GM21526 (cell line): Measurements from ENCODE around the gene LRRC75B.
"Not testable (repeated sequence)": the region's sequence is repeated elsewhere in the genome, so short reads cannot be mapped to it uniquely, and the experiment has no call there.

Experiments used
- ATAC-seq: cut with Tn5 transposase; IDR thresholded peaks from one replicate; pipeline ENCODE4 v1.9.1; 2021; ENCODE audit warnings: moderate library complexity; ENCODE audit not compliant: unreplicated experiment, low FRiP score

The LRRC75B gene

GRCh38 chr22:24592851-24593558 lies at the start of gene LRRC75B:
Gene LRRC75B, minus strand, starts transcription at chr22:24593073. Its CDS starts 34 bp downstream, at chr22:24593039.
- ATAC-seq: no peak

- not testable (repeated sequence) for ATAC-seq
Measured at GRCh38 chr22:24642307-24642706, 49.4 kb upstream of the LRRC75B start.

- ATAC-seq: not testable (repeated sequence)
Measured at GRCh38 chr22:24636513-24636912, 43.6 kb upstream of the LRRC75B start.

GRCh38 chr22:24634776-24635389 lies 42.0 kb upstream of the LRRC75B start:
- not testable (repeated sequence) for ATAC-seq

GRCh38 chr22:24633231-24634023 lies 40.6 kb upstream of the LRRC75B start:
- ATAC-seq: not testable (repeated sequence)

- ATAC-seq: not testable (repeated sequence)
Measured at GRCh38 chr22:24632642-24633041, 39.8 kb upstream of the LRRC75B start.

- ATAC-seq: not testable (repeated sequence)
Measured at GRCh38 chr22:24631430-24632122, 38.7 kb upstream of the LRRC75B start.

GRCh38 chr22:24630812-24631427 lies 38.0 kb upstream of the LRRC75B start:
- not testable (repeated sequence) for ATAC-seq

- ATAC-seq: not testable (repeated sequence)
Measured at GRCh38 chr22:24629069-24629468, 36.2 kb upstream of the LRRC75B start.

GRCh38 chr22:24627911-24628310 lies 35.0 kb upstream of the LRRC75B start:
- ATAC-seq: not testable (repeated sequence)

- ATAC-seq: not testable (repeated sequence)
Measured at GRCh38 chr22:24622596-24622995, 29.7 kb upstream of the LRRC75B start.

- not testable (repeated sequence) for ATAC-seq
Measured at GRCh38 chr22:24621244-24621643, 28.4 kb upstream of the LRRC75B start.

- not testable (repeated sequence) for ATAC-seq
Measured at GRCh38 chr22:24614794-24615193, 21.9 kb upstream of the LRRC75B start.

GRCh38 chr22:24609888-24610287 lies 17.0 kb upstream of the LRRC75B start:
- not testable (repeated sequence) for ATAC-seq

GRCh38 chr22:24608327-24608726 lies 15.5 kb upstream of the LRRC75B start:
- not testable (repeated sequence) for ATAC-seq

- ATAC-seq: not testable (repeated sequence)
Measured at GRCh38 chr22:24607429-24607983, 14.6 kb upstream of the LRRC75B start.

GRCh38 chr22:24606340-24606739 lies 13.5 kb upstream of the LRRC75B start:
- ATAC-seq: not testable (repeated sequence)

GRCh38 chr22:24603770-24604629 lies 11.1 kb upstream of the LRRC75B start:
- ATAC-seq: not testable (repeated sequence)
